ENCODE results near the gene DNAH2. TPM values are rescaled to one million over a fixed set of nuclear protein-coding genes. Genes with fewer than 3 reads are reported as not detected.
"Not testable (repeated sequence)": the region's sequence is repeated elsewhere in the genome, so short reads cannot be mapped to it uniquely, and the experiment has no call there.

The DNAH2 gene
- total RNA-seq, 1 experiment from 2014 or later: 0.15 TPM

DNA sequence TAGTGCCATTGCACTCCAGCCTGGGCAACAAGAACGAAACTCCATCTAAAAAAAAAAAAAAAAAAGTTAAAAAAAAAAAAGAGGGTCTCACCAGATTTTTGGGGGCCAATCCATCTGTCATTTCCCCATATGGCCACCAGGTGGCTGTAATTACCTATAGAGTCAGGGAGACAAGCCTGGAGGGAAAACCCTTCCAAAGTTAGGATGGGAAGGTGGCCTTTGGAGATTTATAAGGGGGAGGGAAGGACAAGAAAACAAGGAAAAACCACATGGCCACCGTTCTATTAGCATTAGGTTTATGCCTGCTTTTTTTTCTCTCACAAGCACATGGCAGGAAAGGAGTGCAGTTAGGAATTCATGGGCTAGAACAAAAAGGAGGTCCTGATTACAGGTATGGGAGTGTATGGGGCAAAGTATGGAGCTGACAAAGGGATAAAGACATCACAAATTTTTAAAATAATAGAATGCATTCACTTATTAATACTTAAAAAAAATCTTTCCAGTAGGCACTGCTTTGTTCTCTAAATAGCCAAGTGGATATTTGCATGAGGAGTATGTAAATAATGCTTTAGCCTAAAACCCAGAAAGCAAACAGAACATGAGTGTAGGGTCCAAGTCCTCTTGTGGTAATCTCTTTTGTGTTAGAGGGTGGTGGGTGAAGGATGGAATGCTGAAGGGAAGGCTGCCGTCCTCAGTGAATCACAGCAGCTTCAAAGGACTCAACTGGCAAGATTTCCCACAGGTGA is 145.3 kb downstream of the DNAH2 start:
- H3K9me3 ChIP-seq (ENCODE audit: control insufficient read depth, low read depth, low read length): no peaks in the 10 kb centered on the region
- no peaks in the 10 kb centered on the region for H3K27me3 ChIP-seq (ENCODE audit: insufficient read depth, low read length)
- H3K14ac ChIP-seq (ENCODE audit: insufficient read depth, low read length): no peak overlapping the region
- H3T11ph ChIP-seq (ENCODE audit: low read length): no peak overlapping the region
- H3K23me2 ChIP-seq (ENCODE audit: insufficient read length, low read depth, low read length, poor library complexity, severe bottlenecking): peaks cover 9% of the 10 kb centered on the region
- peak; percentile 80 for TF ChIP-seq CTCF (conservative IDR thresholded peaks at IDR 0.05)
- no peak overlapping the region for H3K18ac ChIP-seq (ENCODE audit: insufficient read length, low read depth, low read length)
- H3K79me2 ChIP-seq (ENCODE audit: insufficient read depth, low read length): no peaks in the 10 kb centered on the region
- H3K9ac ChIP-seq (ENCODE audit: extremely low read depth, insufficient read length, low read length): no peak overlapping the region
- no peak overlapping the region for H2BK12ac ChIP-seq (ENCODE audit: insufficient read length, low read depth, low read length)
- Mint-ChIP-seq H3K27me3 (ENCODE audit: low read depth) (no peaks in the 10 kb centered on the region), H3K4me3 (no peak overlapping the region), H3K27ac (no peak overlapping the region), H3K4me1 (peaks cover 14 to 15% of the 10 kb centered on the region in 2 experiments), H3K36me3 (ENCODE audit: insufficient read depth in 1 of 3, low read depth in 3 of 3) (peaks cover 3 to 44% (median 17%) of the 10 kb centered on the region in 3 experiments; a peak in 6 of 7 replicates), H3K9me3 (no peaks in the 10 kb centered on the region)
- no peak overlapping the region for H2BK20ac ChIP-seq (ENCODE audit: low read depth, low read length, poor library complexity, severe bottlenecking)
- H3K27ac ChIP-seq (ENCODE audit: insufficient read length, low read depth, low read length): no peak overlapping the region
- no peaks in the 10 kb centered on the region for H3K4me1 ChIP-seq (ENCODE audit: insufficient read depth, low read length)
- no peak overlapping the region for H2BK15ac ChIP-seq (ENCODE audit: low read depth, low read length)
- H2AK5ac ChIP-seq (ENCODE audit: insufficient read length, low read length): no peak overlapping the region
- H3K56ac ChIP-seq (ENCODE audit: insufficient read length, low read depth, low read length): no peak overlapping the region
- no peak overlapping the region for H2BK120ac ChIP-seq (ENCODE audit: low read depth, low read length, poor library complexity, severe bottlenecking)
- no peak overlapping the region for H3K23ac ChIP-seq (ENCODE audit: insufficient read length, low read depth, low read length)
- H3K4me2 ChIP-seq (ENCODE audit: insufficient read depth, insufficient read length, low read length): no peak overlapping the region
- no peak overlapping the region for H3K4ac ChIP-seq (ENCODE audit: low read depth, low read length)
- no peak overlapping the region for H2AFZ ChIP-seq (ENCODE audit: low read length)
- H4K5ac ChIP-seq (ENCODE audit: insufficient read length, low read depth, low read length): no peak overlapping the region
- no peak overlapping the region for H4K91ac ChIP-seq (ENCODE audit: insufficient read length, low read depth, low read length)
- peak; percentile 72 for DNase-seq
- no peaks in the 10 kb centered on the region for H3K79me1 ChIP-seq (ENCODE audit: insufficient read depth, low read depth, low read length, poor library complexity, severe bottlenecking)
- no peak overlapping the region for H2BK5ac ChIP-seq (ENCODE audit: insufficient read length, low read length)
- WGBS (ENCODE audit: extremely low coverage, insufficient read length, low lambda C conversion rate): no CpG with 5 or more reads among the region's 3 CpGs
- H4K20me1 ChIP-seq (ENCODE audit: control insufficient read depth, insufficient read depth, insufficient read length): no peaks in the 10 kb centered on the region
- no peak overlapping the region for H4K8ac ChIP-seq (replicated peaks; ENCODE audit: insufficient read length, low read depth, low read length)

DNA sequence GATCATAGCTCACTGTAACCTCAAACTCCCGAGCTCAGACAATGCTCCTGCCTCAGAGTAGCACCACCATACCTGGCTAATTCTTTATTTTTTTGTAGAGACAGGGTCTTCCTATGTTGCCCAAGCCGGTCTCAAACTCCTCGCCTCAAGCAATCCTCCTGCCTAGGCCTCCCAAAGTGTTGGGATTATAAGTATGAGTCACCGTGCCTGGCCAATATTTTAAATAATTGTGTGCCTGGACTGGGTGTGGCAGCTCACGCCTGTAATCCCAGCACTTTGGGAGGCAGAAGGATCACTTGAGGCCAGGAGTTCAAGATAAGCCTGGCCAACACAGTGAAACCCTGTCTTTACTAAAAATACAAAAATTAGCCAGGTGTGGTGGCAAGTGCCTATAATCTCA is 146.8 kb downstream of the DNAH2 start:
- not testable (repeated sequence) for H3K27ac ChIP-seq (ENCODE audit: insufficient read length, low read depth, low read length); H3K23ac ChIP-seq (ENCODE audit: insufficient read length, low read depth, low read length); H2BK15ac ChIP-seq (ENCODE audit: low read depth, low read length); H2AFZ ChIP-seq (ENCODE audit: low read length); H2BK120ac ChIP-seq (ENCODE audit: low read depth, low read length, poor library complexity, severe bottlenecking); H3K4me2 ChIP-seq (ENCODE audit: insufficient read depth, insufficient read length, low read length); H3K9me3 ChIP-seq (ENCODE audit: control insufficient read depth, low read depth, low read length); H2BK20ac ChIP-seq (ENCODE audit: low read depth, low read length, poor library complexity, severe bottlenecking); H3K18ac ChIP-seq (ENCODE audit: insufficient read length, low read depth, low read length); H2AK5ac ChIP-seq (ENCODE audit: insufficient read length, low read length); H3K4ac ChIP-seq (ENCODE audit: low read depth, low read length); H4K20me1 ChIP-seq (ENCODE audit: control insufficient read depth, insufficient read depth, insufficient read length); H3K9me3 Mint-ChIP-seq; H3K79me2 ChIP-seq (ENCODE audit: insufficient read depth, low read length); H2BK5ac ChIP-seq (ENCODE audit: insufficient read length, low read length); H3K9ac ChIP-seq (ENCODE audit: extremely low read depth, insufficient read length, low read length); H2BK12ac ChIP-seq (ENCODE audit: insufficient read length, low read depth, low read length); H4K5ac ChIP-seq (ENCODE audit: insufficient read length, low read depth, low read length); H4K8ac ChIP-seq (replicated peaks; ENCODE audit: insufficient read length, low read depth, low read length); H3K14ac ChIP-seq (ENCODE audit: insufficient read depth, low read length); H3K4me3 Mint-ChIP-seq; H3K56ac ChIP-seq (ENCODE audit: insufficient read length, low read depth, low read length); H3K27me3 Mint-ChIP-seq (ENCODE audit: low read depth); H3K79me1 ChIP-seq (ENCODE audit: insufficient read depth, low read depth, low read length, poor library complexity, severe bottlenecking); H3K27me3 ChIP-seq (ENCODE audit: insufficient read depth, low read length); H3K4me1 Mint-ChIP-seq; H3K4me1 ChIP-seq (ENCODE audit: insufficient read depth, low read length); H3K27ac Mint-ChIP-seq; H3K23me2 ChIP-seq (ENCODE audit: insufficient read length, low read depth, low read length, poor library complexity, severe bottlenecking); H4K91ac ChIP-seq (ENCODE audit: insufficient read length, low read depth, low read length); H3T11ph ChIP-seq (ENCODE audit: low read length); DNase-seq
- no CpG with 5 or more reads among the region's 5 CpGs for WGBS (ENCODE audit: extremely low coverage, insufficient read length, low lambda C conversion rate)
- peaks cover 3 to 42% (median 17%) of the 10 kb centered on the region in 3 experiments; a peak in 6 of 7 replicates for H3K36me3 Mint-ChIP-seq (ENCODE audit: insufficient read depth in 1 of 3, low read depth in 3 of 3)
